HEK293 (cell line): ENCODE results near the gene CRTC1.

Experiments used
- CTCF ChIA-PET: fragments of 350-600 bp; formaldehyde crosslinking; extraction: SDS; loops from one replicate; lab custom pipeline; 2021; ENCODE audit warnings: antibody characterized with exemption; lab: Yijun Ruan, JAX
- POLR2A ChIA-PET: fragments of 300-600 bp; formaldehyde crosslinking; extraction: SDS; loops from one replicate; lab custom pipeline; 2020; ENCODE audit warnings: antibody characterized with exemption, inconsistent platforms; lab: Yijun Ruan, JAX
- H3K27ac ChIP-seq: fragments of 200-500 bp; sonication (Bioruptor generic); 2 replicates; pipeline ENCODE4 v1.5.1; 2014; ENCODE audit warnings: low read depth, low read length, control low read depth, inconsistent platforms; ENCODE audit errors: extremely low read depth
- H3K36me3 ChIP-seq, 2 experiments: fragments of 200-500 bp in 1 of 2; sonication (Bioruptor generic) in 1 of 2; 1 replicate in 1 of 2; 2 replicates in 1 of 2; pipeline ENCODE4 v1.5.1; 2014 to 2017; ENCODE audit warnings: inconsistent platforms in 2 of 2, low read length in 2 of 2; ENCODE audit not compliant: control insufficient read depth in 2 of 2, insufficient read depth in 1 of 2
- H3K4me1 ChIP-seq: fragments of 200-500 bp; sonication (Bioruptor generic); 2 replicates; pipeline ENCODE4 v1.5.1; 2014; ENCODE audit warnings: mild to moderate bottlenecking, low read length, inconsistent platforms; ENCODE audit not compliant: control insufficient read depth, insufficient read depth
- H3K4me3 ChIP-seq: 2 replicates; pipeline ENCODE4 v1.5.1; 2011; ENCODE audit warnings: low read depth, mild to moderate bottlenecking, control low read depth, low read length, moderate library complexity
- H3K9me3 ChIP-seq: fragments of 200-500 bp; sonication (Bioruptor generic); 2 replicates; pipeline ENCODE4 v1.5.1; 2014; ENCODE audit warnings: low read depth, low read length, inconsistent platforms; ENCODE audit not compliant: control insufficient read depth, insufficient read depth
- ZIC2 ChIP-seq: fragments of 450-650 bp; formaldehyde crosslinking; IDR thresholded peaks from 2 replicates; pipeline ENCODE4 v1.5.1; 2016; ENCODE audit warnings: missing biosample characterization, missing genetic modification characterization
- ZNF146 ChIP-seq: fragments of 450-650 bp; formaldehyde crosslinking; IDR thresholded peaks from 2 replicates; pipeline ENCODE4 v1.5.1; 2016; ENCODE audit warnings: missing biosample characterization, missing genetic modification characterization
- ZNF221 ChIP-seq: fragments of 450-650 bp; formaldehyde crosslinking; IDR thresholded peaks from 2 replicates; pipeline ENCODE4 v1.5.1; 2017; ENCODE audit warnings: missing biosample characterization, missing genetic modification characterization, borderline replicate concordance
- ZNF223 ChIP-seq: fragments of 450-650 bp; formaldehyde crosslinking; IDR thresholded peaks from 2 replicates; pipeline ENCODE4 v1.5.1; 2016; ENCODE audit warnings: missing biosample characterization, missing genetic modification characterization
- ZNF423 ChIP-seq: fragments of 450-650 bp; formaldehyde crosslinking; IDR thresholded peaks from 2 replicates; pipeline ENCODE4 v1.5.1; 2016; ENCODE audit warnings: missing biosample characterization, missing genetic modification characterization
- ZNF510 ChIP-seq: fragments of 450-650 bp; formaldehyde crosslinking; IDR thresholded peaks from 2 replicates; pipeline ENCODE4 v1.5.1; 2018; ENCODE audit warnings: mild to moderate bottlenecking, missing genetic modification characterization, missing biosample characterization; ENCODE audit not compliant: insufficient replicate concordance
- ZNF530 ChIP-seq: fragments of 450-650 bp; formaldehyde crosslinking; IDR thresholded peaks from 2 replicates; pipeline ENCODE4 v1.5.1; 2016; ENCODE audit warnings: low read depth, missing biosample characterization, missing genetic modification characterization
- ZNF600 ChIP-seq: fragments of 450-650 bp; formaldehyde crosslinking; IDR thresholded peaks from 2 replicates; pipeline ENCODE4 v1.5.1; 2016; ENCODE audit warnings: missing biosample characterization, missing genetic modification characterization
- ZNF670 ChIP-seq: fragments of 450-650 bp; formaldehyde crosslinking; IDR thresholded peaks from 2 replicates; pipeline ENCODE4 v1.5.1; 2016; ENCODE audit warnings: missing biosample characterization, missing genetic modification characterization, low read depth
- ZXDB ChIP-seq: fragments of 450-650 bp; formaldehyde crosslinking; IDR thresholded peaks from 2 replicates; pipeline ENCODE4 v1.5.1; 2016; ENCODE audit warnings: missing biosample characterization, missing genetic modification characterization
- TF ChIP-seq, protein P1 (sequence below): fragments of 450-650 bp; formaldehyde crosslinking; IDR thresholded peaks from 2 replicates; pipeline ENCODE4 v1.5.1; 2016; ENCODE audit warnings: missing biosample characterization, missing genetic modification characterization
- TF ChIP-seq, protein P2 (sequence below): fragments of 450-650 bp; formaldehyde crosslinking; IDR thresholded peaks from 2 replicates; pipeline ENCODE4; 2016; ENCODE audit warnings: missing biosample characterization, missing genetic modification characterization
- TF ChIP-seq, protein P3 (sequence below): fragments of 450-650 bp; formaldehyde crosslinking; IDR thresholded peaks from 2 replicates; pipeline ENCODE4 v1.5.1; 2016; ENCODE audit warnings: missing biosample characterization, missing genetic modification characterization

The CRTC1 gene

DNA sequence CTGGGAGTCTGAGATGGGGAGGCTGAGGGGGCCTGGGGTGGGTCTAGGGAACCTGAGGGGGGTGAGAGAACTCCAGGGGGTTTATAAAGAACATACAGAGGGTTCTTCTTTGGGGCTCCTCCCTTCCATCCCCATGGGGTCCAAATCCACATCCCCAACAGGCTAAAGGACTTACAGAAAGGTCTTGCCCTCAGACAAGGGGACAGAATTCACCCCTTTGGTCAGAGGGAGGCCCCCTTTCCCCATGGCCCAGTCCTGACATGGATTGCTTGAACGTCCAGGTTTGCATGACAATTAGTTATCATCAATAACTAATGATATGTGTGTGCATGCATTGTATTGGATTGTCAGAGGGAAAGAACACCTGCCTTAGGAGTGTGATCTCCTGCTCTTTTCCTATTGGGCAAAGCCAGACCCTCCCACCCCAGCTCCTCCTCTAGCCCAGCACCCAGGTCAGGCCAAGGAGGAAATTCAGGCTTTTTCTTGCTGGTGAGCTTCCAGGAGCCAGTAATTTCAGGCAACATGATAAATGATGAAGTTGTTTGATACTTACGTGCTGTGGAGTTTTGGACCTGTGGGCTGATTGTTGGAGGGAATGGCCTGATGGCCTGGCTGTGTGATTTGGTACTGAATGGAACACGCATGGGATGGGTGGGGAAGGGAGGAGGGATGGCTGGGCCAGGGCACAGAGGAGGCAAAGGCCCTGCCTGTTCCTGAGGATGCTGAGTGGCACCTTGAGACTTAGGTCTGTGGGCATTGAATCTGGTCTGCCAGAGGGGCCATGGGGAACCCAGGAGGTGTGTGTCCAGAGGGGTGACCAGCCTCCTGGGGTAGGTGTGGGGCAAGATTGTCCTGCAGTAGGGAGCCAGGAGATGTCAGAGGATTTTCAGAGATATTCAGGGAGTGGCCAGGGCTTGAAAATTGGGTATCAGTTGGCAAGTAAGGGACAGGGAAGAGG is 45.5 kb upstream of the CRTC1 start (continued):
- TF ChIP-seq, protein P1, sequence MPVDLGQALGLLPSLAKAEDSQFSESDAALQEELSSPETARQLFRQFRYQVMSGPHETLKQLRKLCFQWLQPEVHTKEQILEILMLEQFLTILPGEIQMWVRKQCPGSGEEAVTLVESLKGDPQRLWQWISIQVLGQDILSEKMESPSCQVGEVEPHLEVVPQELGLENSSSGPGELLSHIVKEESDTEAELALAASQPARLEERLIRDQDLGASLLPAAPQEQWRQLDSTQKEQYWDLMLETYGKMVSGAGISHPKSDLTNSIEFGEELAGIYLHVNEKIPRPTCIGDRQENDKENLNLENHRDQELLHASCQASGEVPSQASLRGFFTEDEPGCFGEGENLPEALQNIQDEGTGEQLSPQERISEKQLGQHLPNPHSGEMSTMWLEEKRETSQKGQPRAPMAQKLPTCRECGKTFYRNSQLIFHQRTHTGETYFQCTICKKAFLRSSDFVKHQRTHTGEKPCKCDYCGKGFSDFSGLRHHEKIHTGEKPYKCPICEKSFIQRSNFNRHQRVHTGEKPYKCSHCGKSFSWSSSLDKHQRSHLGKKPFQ (tag by site-specific recombination) = no peak
- TF ChIP-seq ZNF510 (tag by site-specific recombination) (no peak), ZNF600 (tag by site-specific recombination) (peak; percentile 60), ZNF146 (tag by site-specific recombination) (no peak), ZIC2 (no peak), ZXDB (tag by site-specific recombination) (no peak), ZNF423 (tag by site-specific recombination) (no peak), ZNF221 (tag by site-specific recombination) (no peak), ZNF530 (tag by site-specific recombination) (no peak)
- TF ChIP-seq, protein P2, sequence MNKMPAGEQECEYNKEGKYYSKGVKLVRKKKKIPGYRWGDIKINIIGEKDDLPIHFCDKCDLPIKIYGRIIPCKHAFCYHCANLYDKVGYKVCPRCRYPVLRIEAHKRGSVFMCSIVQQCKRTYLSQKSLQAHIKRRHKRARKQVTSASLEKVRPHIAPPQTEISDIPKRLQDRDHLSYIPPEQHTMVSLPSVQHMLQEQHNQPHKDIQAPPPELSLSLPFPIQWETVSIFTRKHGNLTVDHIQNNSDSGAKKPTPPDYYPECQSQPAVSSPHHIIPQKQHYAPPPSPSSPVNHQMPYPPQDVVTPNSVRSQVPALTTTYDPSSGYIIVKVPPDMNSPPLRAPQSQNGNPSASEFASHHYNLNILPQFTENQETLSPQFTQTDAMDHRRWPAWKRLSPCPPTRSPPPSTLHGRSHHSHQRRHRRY = no peak
- TF ChIP-seq, protein P3, sequence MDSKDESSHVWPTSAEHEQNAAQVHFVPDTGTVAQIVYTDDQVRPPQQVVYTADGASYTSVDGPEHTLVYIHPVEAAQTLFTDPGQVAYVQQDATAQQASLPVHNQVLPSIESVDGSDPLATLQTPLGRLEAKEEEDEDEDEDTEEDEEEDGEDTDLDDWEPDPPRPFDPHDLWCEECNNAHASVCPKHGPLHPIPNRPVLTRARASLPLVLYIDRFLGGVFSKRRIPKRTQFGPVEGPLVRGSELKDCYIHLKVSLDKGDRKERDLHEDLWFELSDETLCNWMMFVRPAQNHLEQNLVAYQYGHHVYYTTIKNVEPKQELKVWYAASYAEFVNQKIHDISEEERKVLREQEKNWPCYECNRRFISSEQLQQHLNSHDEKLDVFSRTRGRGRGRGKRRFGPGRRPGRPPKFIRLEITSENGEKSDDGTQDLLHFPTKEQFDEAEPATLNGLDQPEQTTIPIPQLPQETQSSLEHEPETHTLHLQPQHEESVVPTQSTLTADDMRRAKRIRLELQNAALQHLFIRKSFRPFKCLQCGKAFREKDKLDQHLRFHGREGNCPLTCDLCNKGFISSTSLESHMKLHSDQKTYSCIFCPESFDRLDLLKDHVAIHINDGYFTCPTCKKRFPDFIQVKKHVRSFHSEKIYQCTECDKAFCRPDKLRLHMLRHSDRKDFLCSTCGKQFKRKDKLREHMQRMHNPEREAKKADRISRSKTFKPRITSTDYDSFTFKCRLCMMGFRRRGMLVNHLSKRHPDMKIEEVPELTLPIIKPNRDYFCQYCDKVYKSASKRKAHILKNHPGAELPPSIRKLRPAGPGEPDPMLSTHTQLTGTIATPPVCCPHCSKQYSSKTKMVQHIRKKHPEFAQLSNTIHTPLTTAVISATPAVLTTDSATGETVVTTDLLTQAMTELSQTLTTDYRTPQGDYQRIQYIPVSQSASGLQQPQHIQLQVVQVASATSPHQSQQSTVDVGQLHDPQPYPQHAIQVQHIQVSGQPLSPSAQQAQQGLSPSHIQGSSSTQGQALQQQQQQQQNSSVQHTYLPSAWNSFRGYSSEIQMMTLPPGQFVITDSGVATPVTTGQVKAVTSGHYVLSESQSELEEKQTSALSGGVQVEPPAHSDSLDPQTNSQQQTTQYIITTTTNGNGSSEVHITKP (tag by site-specific recombination) = peak; percentile 91
- TF ChIP-seq, all 188 proteins: peak for 8

DNA sequence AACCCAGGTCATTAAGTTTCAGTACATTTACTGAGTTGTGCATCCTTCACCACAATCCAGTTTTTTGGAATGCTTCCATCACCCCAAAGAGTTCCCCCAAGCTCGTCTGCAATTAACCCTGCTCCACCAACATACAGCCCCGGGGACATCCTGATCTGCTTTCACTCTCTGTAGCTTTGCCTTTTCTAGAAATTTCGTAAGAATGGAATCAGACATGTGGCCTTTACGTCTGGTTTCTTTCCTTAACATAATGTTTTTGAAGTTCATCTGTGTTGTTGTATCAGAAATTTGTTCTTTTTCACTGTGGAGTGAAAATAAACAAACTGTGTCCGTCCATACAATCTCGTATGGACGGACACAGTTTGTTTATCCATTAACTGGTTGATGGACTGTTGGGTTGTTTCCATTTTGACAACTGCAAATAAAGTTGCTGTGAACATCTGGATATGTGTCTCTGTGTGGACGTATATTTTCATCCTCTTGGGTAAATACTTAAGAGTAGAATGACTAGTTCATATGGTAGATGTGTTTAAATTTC is 43.7 kb upstream of the CRTC1 start:
- CTCF ChIA-PET = interaction anchor here (0.6 kb wide), 3 partner anchors 122 to 226 kb away, joined by 3 to 4 read pairs (median 4); no protein-coding TSS in a partner anchor
- Histone ChIP-seq H3K36me3 (no peaks in the 10 kb centered on the region; a peak in 1 of 3 replicates), H3K4me3 (no peak overlapping the region), H3K4me1 (peaks cover 8% of the 10 kb centered on the region; the same call in 1 of the 2 replicates)
- POLR2A ChIA-PET = interaction anchor here (0.7 kb wide), 1 partner anchor 124 kb away, joined by 8 read pairs; no protein-coding TSS in a partner anchor
- no peak for TF ChIP-seq ZNF223 (tag by site-specific recombination)
- TF ChIP-seq ZNF670 (tag by site-specific recombination) = no peak
- TF ChIP-seq, all 188 proteins: peak for 0
- Histone ChIP-seq H3K27ac (no peak overlapping the region), H3K9me3 (no peaks in the 10 kb centered on the region)
